Neural cell (in vitro differentiated cells): ENCODE results near the gene ARSK. TPM values are rescaled to one million over a fixed set of nuclear protein-coding genes. Genes with fewer than 3 reads are reported as not detected.
A peak's percentile ranks its signal among the peaks of the same experiment; 100 is the strongest.

Experiments
- H2AFZ ChIP-seq: fragments of 200-600, 300-800 bp; sonication (generic), shearing (Covaris generic); 2 replicates; pipeline ENCODE4 v1.6.0; 2014; ENCODE audit warnings: low read depth, mild to moderate bottlenecking, antibody characterized with exemption, low read length, moderate library complexity
- H3F3A ChIP-seq: fragments of 200-600 bp; shearing (Covaris generic); 2 replicates; pipeline ENCODE4 v1.6.1; 2016; ENCODE audit warnings: mild to moderate bottlenecking, moderate library complexity, mixed read lengths, antibody characterized with exemption, low read length; ENCODE audit not compliant: insufficient read depth, poor library complexity, severe bottlenecking
- H3K27ac ChIP-seq: fragments of 200-600, 300-800 bp; sonication (generic), shearing (Covaris generic); 2 replicates; pipeline ENCODE4 v1.5.1; 2014; ENCODE audit warnings: mild to moderate bottlenecking, low read length, moderate library complexity
- H3K27me3 ChIP-seq: fragments of 300-800, 200-600 bp; sonication (generic), shearing (Covaris generic); 2 replicates; pipeline ENCODE4 v1.6.0; 2014; ENCODE audit warnings: mild to moderate bottlenecking, low read depth, low read length, moderate library complexity; ENCODE audit not compliant: insufficient read depth
- H3K36me3 ChIP-seq: fragments of 300-800, 200-600 bp; sonication (generic), shearing (Covaris generic); 2 replicates; pipeline ENCODE4 v1.5.1; 2014; ENCODE audit warnings: mild to moderate bottlenecking, antibody characterized with exemption, low read length, moderate library complexity; ENCODE audit not compliant: insufficient read depth
- H3K4me2 ChIP-seq: fragments of 300-800, 200-600 bp; sonication (generic), shearing (Covaris generic); 2 replicates; pipeline ENCODE4 v1.6.0; 2014; ENCODE audit warnings: mild to moderate bottlenecking, low read length
- H3K4me3 ChIP-seq: fragments of 300-800, 200-600 bp; sonication (generic), shearing (Covaris generic); 2 replicates; pipeline ENCODE4 v1.5.1; 2014; ENCODE audit warnings: mild to moderate bottlenecking, low read length, moderate library complexity
- H3K79me2 ChIP-seq: fragments of 200-600 bp; shearing (Covaris generic); replicated peaks from 2 replicates; pipeline ENCODE4 v1.6.0; 2014; ENCODE audit warnings: mild to moderate bottlenecking, low read length, moderate library complexity; ENCODE audit not compliant: insufficient read depth
- H3K9ac ChIP-seq: fragments of 300-800, 200-600 bp; sonication (generic), shearing (Covaris generic); 2 replicates; pipeline ENCODE4 v1.6.1; 2016; ENCODE audit warnings: mild to moderate bottlenecking, low read length, mixed read lengths
- H3K9me2 ChIP-seq: fragments of 200-600 bp; shearing (Covaris generic); 2 replicates; pipeline ENCODE4 v1.6.1; 2016; ENCODE audit warnings: mild to moderate bottlenecking, low read length, mixed read lengths; ENCODE audit not compliant: insufficient read depth
- H3K9me3 ChIP-seq: fragments of 200-600, 300-800 bp; sonication (generic), shearing (Covaris generic); 2 replicates; pipeline ENCODE4 v1.6.1; 2016; ENCODE audit warnings: mild to moderate bottlenecking, mixed run types, low read length, moderate library complexity, mixed read lengths
- H4K20me1 ChIP-seq: fragments of 200-600 bp; shearing (Covaris generic); 2 replicates; pipeline ENCODE4 v1.6.1; 2016; ENCODE audit warnings: mild to moderate bottlenecking, mixed run types; ENCODE audit not compliant: insufficient read depth
- CTCF ChIP-seq: fragments of 450-650 bp; IDR thresholded peaks from 2 replicates; pipeline ENCODE4 v1.5.1; 2014; ENCODE audit warnings: antibody characterized with exemption, mild to moderate bottlenecking, moderate library complexity; ENCODE audit not compliant: poor library complexity, severe bottlenecking
- EP300 ChIP-seq: fragments of 450-650 bp; conservative IDR thresholded peaks from 2 replicates; pipeline ENCODE4 v1.6.1; 2014; ENCODE audit warnings: antibody characterized with exemption, mild to moderate bottlenecking, moderate library complexity; ENCODE audit not compliant: poor library complexity, severe bottlenecking
- EZH2 ChIP-seq: fragments of 200-600, 300-800 bp; shearing (Covaris generic), sonication (generic); IDR thresholded peaks from 2 replicates; pipeline ENCODE4 v1.6.1; 2014; ENCODE audit warnings: antibody characterized with exemption, low read length, borderline replicate concordance, mild to moderate bottlenecking; ENCODE audit not compliant: insufficient read depth, poor library complexity, severe bottlenecking
- MXI1 ChIP-seq: fragments of 450-650 bp; conservative IDR thresholded peaks from 2 replicates; pipeline ENCODE4 v1.6.1; 2014; ENCODE audit warnings: antibody characterized with exemption, mild to moderate bottlenecking; ENCODE audit not compliant: poor library complexity, severe bottlenecking
- POLR2AphosphoS5 ChIP-seq: IDR thresholded peaks from 2 replicates; pipeline ENCODE4 v1.6.1; 2012
- RAD21 ChIP-seq: fragments of 450-650 bp; conservative IDR thresholded peaks from 2 replicates; pipeline ENCODE4 v1.6.1; 2014; ENCODE audit warnings: antibody characterized with exemption, mild to moderate bottlenecking, moderate library complexity
- SMC3 ChIP-seq: fragments of 450-650 bp; conservative IDR thresholded peaks from 2 replicates; pipeline ENCODE4 v1.6.1; 2014; ENCODE audit warnings: antibody characterized with exemption, mild to moderate bottlenecking, moderate library complexity; ENCODE audit not compliant: poor library complexity
- TAF1 ChIP-seq: IDR thresholded peaks from 2 replicates; pipeline ENCODE4 v1.6.1; 2012; ENCODE audit warnings: low read depth
- polyA minus RNA-seq: library from RNA; depleted of rRNA, polyadenylated mRNA; stranded (reverse); fragments of >200 nt; gene quantifications from 2 replicates; pipeline ENCODE4 v1.2.3, GENCODE V29; 2014
- polyA plus RNA-seq: library from polyadenylated mRNA; depleted of rRNA; stranded (reverse); fragments of >200 nt; gene quantifications from 2 replicates; pipeline ENCODE4 v1.2.3, GENCODE V29; 2014
- TF ChIP-seq, protein P1 (sequence below): IDR thresholded peaks from 2 replicates; pipeline ENCODE4 v1.6.1; 2012; ENCODE audit warnings: borderline replicate concordance

Gene ARSK
- polyA plus RNA-seq: 2.8 and 3.7 TPM in 2 replicates
- polyA minus RNA-seq: 3.9 and 4.7 TPM in 2 replicates

- H3K9me3 ChIP-seq: no peaks in the 10 kb centered on the region
- H3K27me3 ChIP-seq: no peaks in the 10 kb centered on the region
- H4K20me1 ChIP-seq: no peaks in the 10 kb centered on the region
- peak within 1 kb of the TSS; percentile 77 for H3K4me3 ChIP-seq
- peak within 1 kb of the TSS; percentile 70 for H3K9ac ChIP-seq
- H3F3A ChIP-seq: no peaks in the 10 kb centered on the region
- H3K4me2 ChIP-seq: peak within 1 kb of the TSS; percentile 87
- peaks cover 30% of the 10 kb centered on the region for H3K79me2 ChIP-seq
- H3K27ac ChIP-seq: peak within 1 kb of the TSS; percentile 86
- TF ChIP-seq CTCF (peak; percentile 65), SMC3 (peak; percentile 80), EP300 (no peak), EZH2 (no peak), POLR2AphosphoS5 (peak; percentile 89), RAD21 (peak; percentile 70), MXI1 (peak; percentile 86), TAF1 (peak; percentile 85)
- TF ChIP-seq, protein P1, sequence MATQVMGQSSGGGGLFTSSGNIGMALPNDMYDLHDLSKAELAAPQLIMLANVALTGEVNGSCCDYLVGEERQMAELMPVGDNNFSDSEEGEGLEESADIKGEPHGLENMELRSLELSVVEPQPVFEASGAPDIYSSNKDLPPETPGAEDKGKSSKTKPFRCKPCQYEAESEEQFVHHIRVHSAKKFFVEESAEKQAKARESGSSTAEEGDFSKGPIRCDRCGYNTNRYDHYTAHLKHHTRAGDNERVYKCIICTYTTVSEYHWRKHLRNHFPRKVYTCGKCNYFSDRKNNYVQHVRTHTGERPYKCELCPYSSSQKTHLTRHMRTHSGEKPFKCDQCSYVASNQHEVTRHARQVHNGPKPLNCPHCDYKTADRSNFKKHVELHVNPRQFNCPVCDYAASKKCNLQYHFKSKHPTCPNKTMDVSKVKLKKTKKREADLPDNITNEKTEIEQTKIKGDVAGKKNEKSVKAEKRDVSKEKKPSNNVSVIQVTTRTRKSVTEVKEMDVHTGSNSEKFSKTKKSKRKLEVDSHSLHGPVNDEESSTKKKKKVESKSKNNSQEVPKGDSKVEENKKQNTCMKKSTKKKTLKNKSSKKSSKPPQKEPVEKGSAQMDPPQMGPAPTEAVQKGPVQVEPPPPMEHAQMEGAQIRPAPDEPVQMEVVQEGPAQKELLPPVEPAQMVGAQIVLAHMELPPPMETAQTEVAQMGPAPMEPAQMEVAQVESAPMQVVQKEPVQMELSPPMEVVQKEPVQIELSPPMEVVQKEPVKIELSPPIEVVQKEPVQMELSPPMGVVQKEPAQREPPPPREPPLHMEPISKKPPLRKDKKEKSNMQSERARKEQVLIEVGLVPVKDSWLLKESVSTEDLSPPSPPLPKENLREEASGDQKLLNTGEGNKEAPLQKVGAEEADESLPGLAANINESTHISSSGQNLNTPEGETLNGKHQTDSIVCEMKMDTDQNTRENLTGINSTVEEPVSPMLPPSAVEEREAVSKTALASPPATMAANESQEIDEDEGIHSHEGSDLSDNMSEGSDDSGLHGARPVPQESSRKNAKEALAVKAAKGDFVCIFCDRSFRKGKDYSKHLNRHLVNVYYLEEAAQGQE: peak; percentile 18
- H3K9me2 ChIP-seq: no peaks in the 10 kb centered on the region
- peak within 1 kb of the TSS; percentile 58 for H2AFZ ChIP-seq
- no peaks in the 10 kb centered on the region for H3K36me3 ChIP-seq
Measured at GRCh38 chr5:95554647-95555548, at the start of gene ARSK, which contains the start of gene SKIC3. Gene ARSK, plus strand, starts transcription at chr5:95555101. Its CDS starts 178 bp downstream, at chr5:95555279. Gene SKIC3, minus strand, starts transcription at chr5:95554977. Its CDS starts 7,827 bp downstream, at chr5:95547150.

GRCh38 chr5:95508550-95508949 is 46.4 kb upstream of the ARSK start:
- H3K36me3 ChIP-seq: peaks cover 5% of the 10 kb centered on the region
- H3K27ac ChIP-seq: no peak overlapping the region
- TF ChIP-seq EZH2 (no peak), TAF1 (no peak), POLR2AphosphoS5 (no peak), SMC3 (no peak), CTCF (no peak), MXI1 (no peak), EP300 (no peak), RAD21 (no peak)
- TF ChIP-seq, protein P1: no peak

More at GRCh38 chr5:95508550-95508949, 46.4 kb upstream of the ARSK start:
- Histone ChIP-seq H3K9ac (no peak overlapping the region), H2AFZ (no peak overlapping the region), H3K9me2 (no peaks in the 10 kb centered on the region), H3K9me3 (no peaks in the 10 kb centered on the region), H3K4me2 (no peak overlapping the region), H3K79me2 (no peaks in the 10 kb centered on the region), H3F3A (no peaks in the 10 kb centered on the region), H3K4me3 (no peak overlapping the region), H3K27me3 (no peaks in the 10 kb centered on the region), H4K20me1 (no peaks in the 10 kb centered on the region)
